ENCODE results near the gene CCL4. TPM values are rescaled to one million over a fixed set of nuclear protein-coding genes. Genes with fewer than 3 reads are reported as not detected.
"Not testable (repeated sequence)": the region's sequence is repeated elsewhere in the genome, so short reads cannot be mapped to it uniquely, and the experiment has no call there.

Gene CCL4
- total RNA-seq, 1 experiment from 2014 or later: not detected

DNA sequence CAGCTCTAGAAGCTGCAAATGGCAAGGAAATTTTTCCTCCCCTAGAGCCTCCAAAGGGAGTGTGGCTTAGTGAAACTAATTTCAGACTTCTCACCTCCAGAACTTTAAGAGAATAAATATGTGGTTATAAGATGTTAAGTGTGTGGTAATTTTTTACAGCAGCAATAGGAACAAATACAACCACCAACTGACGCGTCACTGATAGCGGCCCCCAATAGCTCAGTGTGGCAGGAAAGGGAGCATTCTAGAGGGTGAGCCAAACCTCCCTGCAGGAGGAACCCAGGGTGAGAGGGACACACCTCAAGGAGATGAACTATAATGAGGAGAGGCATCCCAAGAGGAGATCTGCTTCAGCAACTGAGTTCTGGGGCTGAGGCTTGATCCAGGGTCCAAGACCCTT is 4.0 kb downstream of the CCL4 start:
- Histone ChIP-seq H3K4me1 (ENCODE audit: insufficient read depth, low read length) (no peaks in the 10 kb centered on the region), H3K14ac (ENCODE audit: insufficient read depth, low read length) (no peak overlapping the region), H2BK120ac (ENCODE audit: low read depth, low read length, poor library complexity, severe bottlenecking) (no peak overlapping the region), H3K9me3 (ENCODE audit: control insufficient read depth, low read depth, low read length) (no peaks in the 10 kb centered on the region), H3K23me2 (ENCODE audit: insufficient read length, low read depth, low read length, poor library complexity, severe bottlenecking) (no peaks in the 10 kb centered on the region), H4K8ac (replicated peaks; ENCODE audit: insufficient read length, low read depth, low read length) (no peak overlapping the region), H3K23ac (ENCODE audit: insufficient read length, low read depth, low read length) (no peak overlapping the region), H4K20me1 (ENCODE audit: control insufficient read depth, insufficient read depth, insufficient read length) (no peaks in the 10 kb centered on the region), H3K27me3 (ENCODE audit: insufficient read depth, low read length) (no peaks in the 10 kb centered on the region), H3T11ph (ENCODE audit: low read length) (no peak overlapping the region), H3K9ac (ENCODE audit: extremely low read depth, insufficient read length, low read length) (no peak overlapping the region), H3K56ac (ENCODE audit: insufficient read length, low read depth, low read length) (no peak overlapping the region), H2AK5ac (ENCODE audit: insufficient read length, low read length) (no peak overlapping the region), H4K5ac (ENCODE audit: insufficient read length, low read depth, low read length) (no peak overlapping the region), H2BK15ac (ENCODE audit: low read depth, low read length) (no peak overlapping the region), H2BK5ac (ENCODE audit: insufficient read length, low read length) (no peak overlapping the region), H2BK12ac (ENCODE audit: insufficient read length, low read depth, low read length) (no peak overlapping the region), H3K18ac (ENCODE audit: insufficient read length, low read depth, low read length) (no peak overlapping the region), H3K4me2 (ENCODE audit: insufficient read depth, insufficient read length, low read length) (no peak overlapping the region), H2AFZ (ENCODE audit: low read length) (no peak overlapping the region), H3K4ac (ENCODE audit: low read depth, low read length) (no peak overlapping the region), H2BK20ac (ENCODE audit: low read depth, low read length, poor library complexity, severe bottlenecking) (no peak overlapping the region), H3K79me1 (ENCODE audit: insufficient read depth, low read depth, low read length, poor library complexity, severe bottlenecking) (no peaks in the 10 kb centered on the region), H4K91ac (ENCODE audit: insufficient read length, low read depth, low read length) (no peak overlapping the region), H3K79me2 (ENCODE audit: insufficient read depth, low read length) (no peaks in the 10 kb centered on the region), H3K27ac (ENCODE audit: insufficient read length, low read depth, low read length) (no peak overlapping the region)
- peaks cover 12% of the 10 kb centered on the region for H3K27me3 Mint-ChIP-seq (ENCODE audit: low read depth)
- DNase-seq: no peak
- no CpG with 5 or more reads among the region's 3 CpGs for WGBS (ENCODE audit: extremely low coverage, insufficient read length, low lambda C conversion rate)
- no peak overlapping the region for H3K4me3 Mint-ChIP-seq
- H3K9me3 Mint-ChIP-seq: peaks cover 9 to 13% of the 10 kb centered on the region in 2 experiments
- H3K36me3 Mint-ChIP-seq (ENCODE audit: insufficient read depth in 1 of 3, low read depth in 3 of 3): peaks cover 3 to 10% (median 3%) of the 10 kb centered on the region in 3 experiments
- H3K4me1 Mint-ChIP-seq: peaks cover 20 to 28% of the 10 kb centered on the region in 2 experiments
- no peak overlapping the region for H3K27ac Mint-ChIP-seq
- TF ChIP-seq, protein P1, sequence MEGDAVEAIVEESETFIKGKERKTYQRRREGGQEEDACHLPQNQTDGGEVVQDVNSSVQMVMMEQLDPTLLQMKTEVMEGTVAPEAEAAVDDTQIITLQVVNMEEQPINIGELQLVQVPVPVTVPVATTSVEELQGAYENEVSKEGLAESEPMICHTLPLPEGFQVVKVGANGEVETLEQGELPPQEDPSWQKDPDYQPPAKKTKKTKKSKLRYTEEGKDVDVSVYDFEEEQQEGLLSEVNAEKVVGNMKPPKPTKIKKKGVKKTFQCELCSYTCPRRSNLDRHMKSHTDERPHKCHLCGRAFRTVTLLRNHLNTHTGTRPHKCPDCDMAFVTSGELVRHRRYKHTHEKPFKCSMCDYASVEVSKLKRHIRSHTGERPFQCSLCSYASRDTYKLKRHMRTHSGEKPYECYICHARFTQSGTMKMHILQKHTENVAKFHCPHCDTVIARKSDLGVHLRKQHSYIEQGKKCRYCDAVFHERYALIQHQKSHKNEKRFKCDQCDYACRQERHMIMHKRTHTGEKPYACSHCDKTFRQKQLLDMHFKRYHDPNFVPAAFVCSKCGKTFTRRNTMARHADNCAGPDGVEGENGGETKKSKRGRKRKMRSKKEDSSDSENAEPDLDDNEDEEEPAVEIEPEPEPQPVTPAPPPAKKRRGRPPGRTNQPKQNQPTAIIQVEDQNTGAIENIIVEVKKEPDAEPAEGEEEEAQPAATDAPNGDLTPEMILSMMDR (conservative IDR thresholded peaks at IDR 0.05): no peak

DNA sequence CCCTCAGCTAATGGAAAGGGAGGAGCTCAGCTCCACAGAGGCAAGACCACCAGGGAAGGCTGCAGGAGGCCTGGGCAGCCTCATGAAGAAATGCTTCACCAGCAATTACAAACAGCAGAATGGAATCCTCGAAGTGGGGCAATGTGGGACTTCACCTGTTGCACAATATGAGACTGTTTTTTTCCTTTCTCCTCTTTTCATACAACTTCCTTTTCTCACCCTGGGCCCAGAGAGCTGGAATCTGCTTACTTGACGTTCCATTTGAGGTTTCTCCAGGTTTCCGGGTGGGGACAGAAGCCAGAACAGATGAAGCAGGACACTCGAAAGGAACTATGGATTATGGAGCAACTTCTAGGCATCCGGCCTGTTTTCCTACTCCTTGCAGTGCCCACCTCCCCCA is 4.6 kb downstream of the CCL4 start:
- H4K8ac ChIP-seq (replicated peaks; ENCODE audit: insufficient read length, low read depth, low read length); H3K4ac ChIP-seq (ENCODE audit: low read depth, low read length); H3K9ac ChIP-seq (ENCODE audit: extremely low read depth, insufficient read length, low read length); H2AFZ ChIP-seq (ENCODE audit: low read length); H3T11ph ChIP-seq (ENCODE audit: low read length); H3K18ac ChIP-seq (ENCODE audit: insufficient read length, low read depth, low read length); H2BK20ac ChIP-seq (ENCODE audit: low read depth, low read length, poor library complexity, severe bottlenecking); H4K91ac ChIP-seq (ENCODE audit: insufficient read length, low read depth, low read length); H2BK5ac ChIP-seq (ENCODE audit: insufficient read length, low read length); H4K20me1 ChIP-seq (ENCODE audit: control insufficient read depth, insufficient read depth, insufficient read length); H3K79me2 ChIP-seq (ENCODE audit: insufficient read depth, low read length); H3K27me3 ChIP-seq (ENCODE audit: insufficient read depth, low read length); H3K4me1 ChIP-seq (ENCODE audit: insufficient read depth, low read length); H2AK5ac ChIP-seq (ENCODE audit: insufficient read length, low read length); H3K9me3 ChIP-seq (ENCODE audit: control insufficient read depth, low read depth, low read length); H3K27ac ChIP-seq (ENCODE audit: insufficient read length, low read depth, low read length); H3K14ac ChIP-seq (ENCODE audit: insufficient read depth, low read length); DNase-seq; H2BK12ac ChIP-seq (ENCODE audit: insufficient read length, low read depth, low read length); H2BK15ac ChIP-seq (ENCODE audit: low read depth, low read length); H4K5ac ChIP-seq (ENCODE audit: insufficient read length, low read depth, low read length); H3K23ac ChIP-seq (ENCODE audit: insufficient read length, low read depth, low read length); H3K27ac Mint-ChIP-seq; H3K4me2 ChIP-seq (ENCODE audit: insufficient read depth, insufficient read length, low read length); H3K79me1 ChIP-seq (ENCODE audit: insufficient read depth, low read depth, low read length, poor library complexity, severe bottlenecking); H3K23me2 ChIP-seq (ENCODE audit: insufficient read length, low read depth, low read length, poor library complexity, severe bottlenecking); H3K56ac ChIP-seq (ENCODE audit: insufficient read length, low read depth, low read length); H2BK120ac ChIP-seq (ENCODE audit: low read depth, low read length, poor library complexity, severe bottlenecking); H3K4me3 Mint-ChIP-seq: not testable (repeated sequence)
- no CpG with 5 or more reads among the region's 5 CpGs for WGBS (ENCODE audit: extremely low coverage, insufficient read length, low lambda C conversion rate)
- H3K27me3 Mint-ChIP-seq (ENCODE audit: low read depth): peaks cover 14% of the 10 kb centered on the region
- peaks cover 11 to 18% of the 10 kb centered on the region in 2 experiments for H3K9me3 Mint-ChIP-seq
- peaks cover 5 to 16% (median 6%) of the 10 kb centered on the region in 3 experiments for H3K36me3 Mint-ChIP-seq (ENCODE audit: insufficient read depth in 1 of 3, low read depth in 3 of 3)
- H3K4me1 Mint-ChIP-seq: peaks cover 23 to 32% of the 10 kb centered on the region in 2 experiments

Measured in H9 (cell line).